Loucy (cell line): ENCODE measurements around the gene PPP1R37.

Source experiments
- CTCF ChIP-seq: fragments of 200-600 bp; sonication (generic); conservative IDR thresholded peaks from 2 replicates; pipeline ENCODE4 v1.5.1; 2014; ENCODE audit warnings: mild to moderate bottlenecking, antibody characterized with exemption, low read length
- EZH2phosphoT487 ChIP-seq: fragments of 200-600 bp; IDR thresholded peaks from 2 replicates; pipeline ENCODE4 v1.6.1; 2018; ENCODE audit warnings: antibody characterized with exemption, mild to moderate bottlenecking, moderate library complexity, borderline replicate concordance

DNA sequence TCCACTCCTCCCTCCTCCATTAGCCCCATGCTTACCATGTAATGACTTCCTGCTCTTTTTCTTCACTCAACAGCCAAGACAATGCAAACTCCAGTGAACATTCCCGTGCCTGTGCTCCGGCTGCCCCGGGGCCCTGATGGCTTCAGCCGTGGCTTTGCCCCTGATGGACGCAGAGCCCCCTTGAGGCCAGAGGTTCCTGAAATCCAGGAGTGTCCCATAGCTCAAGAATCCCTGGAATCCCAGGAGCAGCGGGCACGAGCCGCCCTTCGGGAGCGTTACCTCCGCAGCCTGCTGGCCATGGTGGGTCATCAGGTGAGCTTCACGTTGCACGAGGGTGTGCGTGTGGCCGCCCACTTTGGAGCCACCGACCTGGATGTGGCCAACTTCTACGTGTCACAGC lies 2.9 kb upstream of the PPP1R37 start:
- TF ChIP-seq CTCF, result no peak
- TF ChIP-seq EZH2phosphoT487, result no peak
